SU-DHL-6 (cell line): ENCODE measurements around the gene POLR2A.

Experiments used
- CTCF ChIP-seq: fragments of 200-600 bp; sonication (generic); IDR thresholded peaks from one replicate; pipeline ENCODE4 v1.5.1; 2017; ENCODE audit warnings: antibody characterized with exemption, mild to moderate bottlenecking, low read length, moderate library complexity; ENCODE audit not compliant: insufficient read depth, poor library complexity, severe bottlenecking
- EZH2phosphoT487 ChIP-seq: fragments of 200-600 bp; sonication (generic), shearing (Covaris generic); conservative IDR thresholded peaks from 2 replicates; pipeline ENCODE4 v1.6.1; 2018; ENCODE audit warnings: mild to moderate bottlenecking, antibody characterized with exemption, low read length, moderate library complexity, mixed read lengths

DNA sequence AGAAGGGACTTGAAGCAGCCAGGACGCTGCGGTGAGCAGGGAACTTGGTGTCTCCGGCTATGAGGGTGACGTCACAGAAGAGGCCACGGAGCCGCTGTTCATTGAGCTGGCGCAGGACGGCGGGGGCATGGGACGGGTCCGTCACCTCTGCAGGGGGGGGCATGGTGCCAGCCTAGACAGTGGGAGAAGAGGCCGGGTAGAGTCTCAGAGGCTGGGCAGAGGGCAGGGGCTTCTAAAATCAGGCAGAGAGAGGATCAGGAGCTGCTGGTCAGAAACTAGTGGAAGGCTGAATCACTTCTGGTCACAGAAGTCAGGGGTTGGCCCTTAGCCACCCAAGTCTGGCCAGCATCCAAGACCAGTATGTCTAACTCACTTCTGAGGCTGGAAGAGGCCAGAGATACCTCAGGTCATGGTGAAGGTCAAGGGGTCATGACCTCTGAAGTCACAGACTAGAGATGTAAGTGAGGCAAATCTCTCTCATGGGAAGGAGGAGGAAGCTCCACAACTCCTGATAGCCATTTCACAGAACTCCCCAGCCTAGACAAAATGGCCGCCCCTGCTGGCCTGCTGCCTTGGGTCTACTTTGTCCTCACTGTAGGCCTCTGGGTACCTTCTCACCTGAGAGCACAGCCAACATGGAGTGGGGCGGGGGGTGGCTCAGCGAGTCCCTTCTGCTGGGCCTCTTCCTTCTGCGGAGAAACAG is 17.4 kb upstream of the POLR2A start:
- TF ChIP-seq EZH2phosphoT487 (no peak), CTCF (no peak)
